IPS-18c (cell line): ENCODE results near the gene TLR7.

Experiments
- H3K4me3 ChIP-seq: 2 replicates; pipeline ENCODE4 v1.7.0; 2013; ENCODE audit warnings: low read depth, mild to moderate bottlenecking, low read length, moderate library complexity; ENCODE audit not compliant: insufficient read depth
- H3K9me3 ChIP-seq: one replicate; pipeline ENCODE4 v1.6.1; 2013; ENCODE audit warnings: mild to moderate bottlenecking, low read length, moderate library complexity; ENCODE audit not compliant: control insufficient read depth, insufficient read depth

TLR7 gene

GRCh38 chrX:12911122-12911470 is 44.2 kb downstream of the TLR7 start:
- peaks cover 2% of the 10 kb centered on the region for H3K9me3 ChIP-seq

GRCh38 chrX:12912791-12913482 is 46.1 kb downstream of the TLR7 start:
- H3K4me3 ChIP-seq: no peak overlapping the region

More at GRCh38 chrX:12911122-12911470, 44.2 kb downstream of the TLR7 start:
- H3K4me3 ChIP-seq: no peak overlapping the region

GRCh38 chrX:12917753-12918152 is 50.9 kb downstream of the TLR7 start:
- H3K4me3 ChIP-seq: no peak overlapping the region
- no peaks in the 10 kb centered on the region for H3K9me3 ChIP-seq

More at GRCh38 chrX:12912791-12913482, 46.1 kb downstream of the TLR7 start:
- peaks cover 2% of the 10 kb centered on the region for H3K9me3 ChIP-seq

GRCh38 chrX:12919051-12919450 is 52.2 kb downstream of the TLR7 start:
- H3K4me3 ChIP-seq: no peak overlapping the region

GRCh38 chrX:12919620-12920019 is 52.7 kb downstream of the TLR7 start:
- no peaks in the 10 kb centered on the region for H3K9me3 ChIP-seq
- H3K4me3 ChIP-seq: no peak overlapping the region

More at GRCh38 chrX:12919051-12919450, 52.2 kb downstream of the TLR7 start:
- no peaks in the 10 kb centered on the region for H3K9me3 ChIP-seq

GRCh38 chrX:12920990-12921389 is 54.1 kb downstream of the TLR7 start:
- Histone ChIP-seq H3K9me3 (no peaks in the 10 kb centered on the region), H3K4me3 (no peak overlapping the region)

- no peaks in the 10 kb centered on the region for H3K9me3 ChIP-seq
- no peak overlapping the region for H3K4me3 ChIP-seq
Measured at GRCh38 chrX:12921886-12922598, 55.2 kb downstream of the TLR7 start.

GRCh38 chrX:12922599-12922919 is 55.7 kb downstream of the TLR7 start:
- H3K9me3 ChIP-seq: no peaks in the 10 kb centered on the region
- H3K4me3 ChIP-seq: no peak overlapping the region

GRCh38 chrX:12929701-12930100 is 62.8 kb downstream of the TLR7 start:
- H3K9me3 ChIP-seq: peaks cover 3% of the 10 kb centered on the region

GRCh38 chrX:12930150-12930549 is 63.3 kb downstream of the TLR7 start:
- H3K9me3 ChIP-seq: peaks cover 3% of the 10 kb centered on the region
- no peak overlapping the region for H3K4me3 ChIP-seq

More at GRCh38 chrX:12929701-12930100, 62.8 kb downstream of the TLR7 start:
- no peak overlapping the region for H3K4me3 ChIP-seq

- Histone ChIP-seq H3K4me3 (no peak overlapping the region), H3K9me3 (peaks cover 3% of the 10 kb centered on the region)
Measured at GRCh38 chrX:12932244-12932643, 65.4 kb downstream of the TLR7 start.

- no peak overlapping the region for H3K4me3 ChIP-seq
- peaks cover 3% of the 10 kb centered on the region for H3K9me3 ChIP-seq
Measured at GRCh38 chrX:12934850-12935249, 68.0 kb downstream of the TLR7 start.

GRCh38 chrX:12936947-12937346 is 70.1 kb downstream of the TLR7 start:
- H3K4me3 ChIP-seq: no peak overlapping the region
- H3K9me3 ChIP-seq: peaks cover 4% of the 10 kb centered on the region
